Middle frontal gyrus (tissue), 1 donor: ENCODE results near the gene TMCO1.
A peak's percentile ranks its signal among the peaks of the same experiment; 100 is the strongest.
"Not testable (repeated sequence)": the region's sequence is repeated elsewhere in the genome, so short reads cannot be mapped to it uniquely, and the experiment has no call there.

Experiments used
- DNase-seq: peaks from one replicate; pipeline ENCODE4 v3.0.0-alpha.2; 2015; ENCODE audit warnings: low spot score; ENCODE audit errors: extremely low spot score

The TMCO1 gene, protein sequence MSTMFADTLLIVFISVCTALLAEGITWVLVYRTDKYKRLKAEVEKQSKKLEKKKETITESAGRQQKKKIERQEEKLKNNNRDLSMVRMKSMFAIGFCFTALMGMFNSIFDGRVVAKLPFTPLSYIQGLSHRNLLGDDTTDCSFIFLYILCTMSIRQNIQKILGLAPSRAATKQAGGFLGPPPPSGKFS

DNA sequence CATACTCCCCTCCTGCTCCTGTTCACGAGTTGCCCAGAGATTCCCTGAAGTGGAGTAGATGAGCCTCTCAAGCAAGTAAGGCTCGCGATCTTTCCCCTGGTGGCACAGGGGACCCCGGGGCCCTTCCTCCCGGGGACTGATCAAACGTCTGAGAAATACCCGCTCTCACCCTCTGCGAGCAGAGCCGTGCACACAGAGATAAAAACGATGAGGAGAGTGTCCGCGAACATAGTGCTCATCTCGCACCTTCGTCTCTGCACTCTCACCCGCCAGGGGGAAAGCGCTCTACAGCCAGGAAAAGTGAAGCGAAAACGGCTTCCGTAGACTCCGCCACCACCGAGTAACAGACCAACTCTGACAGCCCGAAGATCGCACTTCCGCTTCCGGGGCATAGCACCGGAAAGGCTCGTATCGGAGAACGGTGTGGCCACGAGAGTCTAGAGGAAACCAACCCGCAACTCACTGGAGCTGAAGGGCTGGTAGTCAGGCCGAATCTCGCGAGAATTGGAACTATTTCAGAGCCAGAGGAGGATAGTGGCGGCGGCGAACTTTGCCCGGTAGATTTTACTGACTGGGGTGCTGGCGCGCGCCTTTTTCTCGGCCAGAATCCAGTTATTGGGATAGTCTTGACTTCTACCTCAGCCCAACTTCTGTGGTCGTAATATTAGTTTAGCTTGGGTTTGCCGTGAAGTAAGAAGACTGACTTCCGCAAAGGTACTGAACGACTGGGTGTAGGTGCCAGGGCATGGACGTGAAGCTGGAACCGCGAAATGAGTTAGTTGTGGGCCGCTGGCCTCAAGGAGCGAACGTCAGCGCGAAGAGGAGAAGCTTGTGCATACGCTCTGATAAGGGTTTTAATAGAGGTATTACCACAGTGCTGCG is at the start of gene TMCO1:
Gene TMCO1, minus strand, starts transcription at position 356 of the 882 bp plus-strand sequence. Its CDS starts 117 bp downstream, at position 239.
- DNase-seq = peak; percentile 98

DNA sequence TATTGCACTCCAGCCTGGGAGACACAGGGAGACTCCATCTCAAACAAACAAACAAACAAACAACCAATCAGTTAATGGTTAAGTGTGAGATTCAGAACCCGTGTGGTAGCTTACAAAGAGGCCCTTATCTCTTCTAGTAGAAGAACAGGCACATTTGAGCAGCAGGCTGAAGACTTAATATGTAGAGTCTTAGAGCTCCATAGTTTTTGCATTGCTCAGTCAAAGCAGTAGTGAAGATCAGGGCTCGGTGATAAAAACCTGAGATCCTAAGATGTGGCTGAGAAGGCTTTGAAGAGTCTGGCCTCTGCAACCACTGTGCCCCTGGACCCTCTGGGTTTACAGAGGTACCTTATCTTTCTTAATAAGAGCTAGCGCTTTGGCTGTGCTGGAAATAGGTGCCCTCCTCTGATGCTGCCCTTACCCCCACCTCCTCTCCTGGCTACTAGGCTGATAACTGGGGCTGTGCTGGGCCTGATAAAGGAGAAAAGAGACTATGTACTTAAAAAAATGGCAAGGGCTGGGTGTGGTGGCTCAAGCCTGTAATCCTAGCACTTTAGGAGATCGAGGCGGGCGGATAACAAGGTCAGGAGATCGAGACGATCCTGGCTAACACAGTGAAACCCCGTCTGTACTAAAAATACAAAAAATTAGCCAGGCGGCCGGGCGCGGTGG is 48.3 kb upstream of the TMCO1 start:
- no peak for DNase-seq

DNA sequence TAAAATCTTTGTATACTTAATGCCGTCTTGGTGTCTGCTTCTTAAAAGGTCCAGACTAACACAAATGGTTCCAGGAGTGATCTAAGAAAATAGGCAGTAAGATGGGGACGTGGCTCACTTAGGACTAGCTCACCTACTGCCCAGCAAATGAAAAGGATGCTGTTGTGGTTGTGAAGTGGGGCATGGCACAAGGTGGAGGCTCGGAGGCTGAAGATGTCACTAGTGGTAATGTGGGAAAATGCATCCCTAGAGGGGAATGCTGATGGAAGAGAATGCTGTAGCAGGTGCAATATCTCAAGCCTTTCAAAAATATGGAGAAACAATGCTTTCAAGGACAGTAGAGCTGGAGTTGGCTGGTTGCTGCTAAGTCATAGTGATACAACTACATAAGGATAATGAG is 47.5 kb upstream of the TMCO1 start:
- no peak for DNase-seq

DNA sequence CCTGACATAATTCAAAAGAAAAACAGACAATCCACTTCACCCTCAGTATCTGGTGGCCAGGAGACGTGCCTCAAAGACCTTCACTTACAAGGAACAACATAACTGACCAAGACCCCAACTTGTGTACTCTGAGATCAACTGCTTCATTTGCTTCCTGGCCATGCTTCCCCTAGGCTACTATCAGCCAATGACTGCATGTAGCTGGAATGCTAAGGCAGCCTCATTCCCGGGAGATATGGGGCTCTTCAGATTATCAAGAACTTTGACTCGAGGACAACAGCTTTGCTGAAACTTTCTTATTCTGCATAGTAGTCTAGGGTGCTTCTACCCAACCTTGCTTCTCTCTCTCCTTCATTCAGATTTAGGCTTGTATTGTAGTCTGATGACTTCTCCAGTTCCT is 47.1 kb upstream of the TMCO1 start:
- no peak for DNase-seq

DNA sequence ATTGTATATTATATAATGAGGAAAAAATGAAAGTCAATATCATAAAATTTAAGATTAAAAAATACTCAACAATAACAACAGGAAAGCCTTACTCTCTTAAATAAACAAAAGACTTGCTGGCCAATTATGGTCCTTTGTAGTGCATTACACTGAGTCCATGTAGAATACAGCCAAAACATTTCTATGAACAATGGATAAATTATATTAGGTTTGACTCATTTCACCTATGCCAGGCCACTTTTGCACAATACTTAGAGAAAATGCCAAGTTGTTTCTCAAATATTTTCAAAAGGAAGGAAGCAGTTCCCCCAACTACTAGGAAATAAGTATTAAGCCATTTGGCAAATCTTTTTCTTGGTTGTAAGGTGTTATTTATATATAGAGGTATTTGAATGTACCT is 38.9 kb upstream of the TMCO1 start:
- DNase-seq = no peak

DNA sequence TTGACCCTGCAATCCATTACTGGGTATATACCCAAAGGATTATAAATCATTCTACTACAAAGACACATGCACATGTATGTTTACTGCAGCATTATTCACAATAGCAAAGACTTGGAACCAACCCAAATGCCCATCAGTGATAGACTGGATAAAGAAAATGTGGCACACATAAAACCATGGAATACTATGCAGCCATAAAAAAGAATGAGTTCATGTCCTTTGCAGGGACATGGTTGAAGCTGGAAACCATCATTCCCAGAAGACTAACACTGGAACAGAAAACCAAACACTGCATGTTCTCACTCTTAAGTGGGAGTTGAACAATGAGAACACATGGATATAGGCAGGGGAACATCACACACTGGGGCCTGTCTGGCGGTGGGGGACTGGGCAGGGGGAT is 35.8 kb upstream of the TMCO1 start:
- not testable (repeated sequence) for DNase-seq

DNA sequence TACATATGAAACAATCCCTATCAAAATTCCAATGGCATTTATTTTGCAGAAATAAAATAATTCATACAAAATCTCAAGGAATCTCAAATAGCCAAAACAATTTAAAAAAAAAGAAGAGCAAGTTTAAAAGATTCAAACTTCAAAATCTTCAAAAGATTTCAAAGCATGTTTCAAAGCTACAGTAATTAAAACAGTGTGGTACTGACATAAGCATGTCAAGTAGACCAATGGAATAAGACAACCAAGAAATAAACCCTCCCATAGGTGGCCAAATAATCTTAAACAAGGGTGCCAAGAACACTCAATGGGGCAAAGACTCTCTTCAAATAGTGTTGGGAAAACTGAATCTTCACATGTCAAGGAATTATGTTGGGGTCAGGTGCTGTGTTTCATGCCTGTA is 30.7 kb upstream of the TMCO1 start:
- no peak for DNase-seq

DNA sequence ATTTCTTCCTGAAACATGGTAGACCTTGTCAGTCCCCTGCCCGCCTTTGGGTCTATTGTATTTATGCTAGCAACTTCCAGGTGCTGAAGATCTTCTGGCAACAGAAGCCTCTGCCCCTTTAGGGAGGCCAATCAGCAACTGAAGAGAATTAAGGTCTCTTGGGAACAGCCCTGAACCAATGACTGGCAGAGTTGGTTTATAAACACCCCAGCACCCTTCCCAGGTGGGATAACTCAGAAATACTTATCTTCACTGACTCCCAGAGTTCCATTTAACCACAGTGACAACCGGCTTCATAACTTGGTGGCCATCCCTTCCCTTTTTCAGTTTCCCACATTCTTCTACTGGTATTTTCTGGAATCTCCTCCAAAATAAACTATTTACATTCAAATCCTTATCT is 27.2 kb upstream of the TMCO1 start:
- no peak for DNase-seq

DNA sequence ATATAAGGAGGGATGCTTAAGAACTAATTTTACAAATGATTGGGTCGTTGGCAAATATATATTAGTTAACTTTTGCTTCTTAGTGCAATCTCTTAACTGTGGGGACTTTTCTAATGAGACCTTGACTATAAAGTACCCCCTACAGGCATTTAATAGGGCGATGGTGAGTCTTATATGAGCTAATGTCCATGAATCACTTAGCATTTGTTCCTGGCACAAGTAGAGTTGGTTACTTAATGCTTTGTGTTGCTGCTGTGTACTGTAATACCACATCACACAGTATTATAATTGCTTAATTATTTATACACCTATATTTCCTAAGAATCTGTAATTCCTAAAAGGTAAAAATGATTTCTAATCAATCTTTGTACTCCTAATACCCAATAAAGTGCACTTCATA is 25.3 kb upstream of the TMCO1 start:
- no peak for DNase-seq

DNA sequence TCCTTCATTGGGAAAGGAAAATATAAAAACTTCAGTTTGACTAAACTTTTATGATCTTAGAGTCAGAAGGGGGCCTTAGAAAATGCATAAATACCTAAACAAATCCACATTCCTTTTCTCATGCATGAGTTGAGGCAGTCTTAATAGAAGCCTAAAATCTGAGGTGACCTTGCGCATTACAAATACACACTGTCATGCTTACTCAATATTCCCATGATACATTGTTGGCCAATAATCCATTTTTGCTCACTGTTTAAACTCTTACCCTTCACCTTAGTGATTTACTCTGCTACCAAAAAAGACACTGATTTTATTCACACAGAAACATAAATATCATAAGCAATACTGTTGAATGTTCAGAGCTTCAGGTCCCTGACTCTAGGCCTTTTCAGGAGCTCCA is 19.1 kb upstream of the TMCO1 start:
- DNase-seq = no peak

DNA sequence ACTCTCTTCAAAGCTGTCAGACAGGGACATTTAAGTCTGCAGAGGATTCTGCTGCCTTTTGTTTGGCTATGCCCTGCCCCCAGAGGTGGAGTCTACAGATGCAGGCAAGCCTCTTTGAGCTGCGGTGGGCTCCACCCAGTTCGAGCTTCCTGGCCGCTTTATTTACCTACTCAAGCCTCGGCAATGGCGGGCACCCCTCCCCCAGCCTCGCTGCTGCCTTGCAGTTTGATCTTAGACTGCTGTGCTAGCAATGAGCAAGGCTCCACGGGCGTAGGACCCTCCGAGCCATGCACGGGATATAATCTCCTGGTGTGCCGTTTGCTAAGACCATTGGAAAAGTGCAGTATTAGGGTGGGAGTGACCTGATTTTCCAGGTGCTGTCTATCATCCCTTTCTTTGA is 14.9 kb upstream of the TMCO1 start:
- not testable (repeated sequence) for DNase-seq

DNA sequence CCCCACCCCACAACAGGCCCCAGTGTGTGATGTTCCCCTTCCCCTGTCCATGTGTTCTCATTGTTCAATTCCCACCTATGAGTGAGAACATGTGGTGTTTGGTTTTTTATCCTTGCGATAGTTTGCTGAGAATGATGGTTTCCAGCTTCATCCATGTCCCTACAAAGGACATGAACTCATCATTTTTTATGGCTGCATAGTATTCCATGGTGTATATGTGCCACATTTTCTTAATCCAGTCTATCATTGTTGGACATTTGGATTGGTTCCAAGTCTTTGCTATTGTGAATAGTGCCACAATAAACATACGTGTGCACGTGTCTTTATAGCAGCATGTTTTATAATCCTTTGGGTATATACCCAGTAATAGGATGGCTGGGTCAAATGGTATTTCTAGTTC is 9.5 kb upstream of the TMCO1 start:
- not testable (repeated sequence) for DNase-seq

DNA sequence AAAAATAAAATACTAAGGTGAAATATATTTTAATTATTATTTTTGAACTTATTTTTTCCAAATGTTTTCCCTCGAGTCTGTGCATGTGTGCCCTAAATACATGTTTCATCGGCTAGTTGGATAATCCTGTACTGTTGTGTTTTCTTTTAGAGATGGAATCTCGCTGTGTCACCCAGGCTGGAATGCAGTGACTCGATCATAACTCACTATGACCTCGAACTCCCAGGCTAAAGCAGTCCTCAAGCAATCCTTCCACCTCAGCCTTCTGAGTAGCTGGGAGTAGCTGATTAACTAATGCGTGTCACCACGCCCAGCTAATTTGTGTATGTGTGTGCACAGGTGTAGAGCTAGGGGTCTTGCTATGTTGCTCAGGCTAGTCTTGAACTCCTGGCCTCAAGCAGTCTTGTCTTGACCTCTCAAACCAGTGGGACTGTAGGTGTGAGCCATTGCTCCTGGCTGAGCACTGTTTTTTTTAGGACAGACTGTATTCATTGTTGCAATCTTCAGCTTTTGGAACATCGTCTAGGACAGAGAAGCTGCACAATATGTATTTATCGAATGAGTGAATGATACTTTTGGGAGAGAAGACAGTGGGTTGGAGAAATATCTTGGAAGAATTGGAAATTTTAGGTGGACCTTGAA is 4.8 kb upstream of the TMCO1 start:
- no peak for DNase-seq

DNA sequence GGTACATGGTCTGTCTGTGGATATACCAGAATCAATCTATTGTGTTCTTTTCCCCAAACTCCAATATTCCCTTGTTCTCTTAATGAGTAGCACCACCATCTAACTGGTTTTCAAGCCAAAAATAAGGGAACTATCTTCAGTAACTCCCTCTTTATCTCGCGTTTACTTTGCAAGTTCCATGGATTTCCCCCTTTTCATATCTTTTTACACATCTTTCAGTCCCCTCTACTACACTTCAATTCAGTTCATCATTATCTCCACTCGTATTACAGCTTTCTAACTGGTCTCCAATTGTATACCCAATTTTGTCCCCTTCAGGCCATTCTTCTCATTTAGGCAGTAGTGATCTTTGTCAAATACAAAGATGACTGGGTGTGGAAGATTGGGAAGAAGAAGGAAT is 4.1 kb upstream of the TMCO1 start:
- no peak for DNase-seq

DNA sequence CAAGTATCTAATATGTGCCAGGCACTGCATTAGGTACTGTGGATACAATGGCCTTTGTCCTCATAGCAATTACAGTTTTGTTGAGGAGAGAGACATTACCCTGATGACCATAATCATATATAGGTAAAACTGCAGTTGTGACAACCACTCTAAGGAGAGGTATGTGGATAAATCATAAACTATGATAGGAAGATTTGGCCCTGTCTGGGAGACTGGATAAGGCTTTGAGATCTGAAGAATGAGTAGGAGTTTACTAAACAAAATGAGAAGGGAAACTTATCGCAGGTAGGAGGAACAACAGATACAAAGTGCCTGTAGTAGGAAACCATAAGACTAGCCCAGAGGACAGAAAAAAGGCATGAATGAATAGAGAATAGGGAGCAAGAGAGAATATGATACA is 4.4 kb downstream of the TMCO1 start:
- no peak for DNase-seq

DNA sequence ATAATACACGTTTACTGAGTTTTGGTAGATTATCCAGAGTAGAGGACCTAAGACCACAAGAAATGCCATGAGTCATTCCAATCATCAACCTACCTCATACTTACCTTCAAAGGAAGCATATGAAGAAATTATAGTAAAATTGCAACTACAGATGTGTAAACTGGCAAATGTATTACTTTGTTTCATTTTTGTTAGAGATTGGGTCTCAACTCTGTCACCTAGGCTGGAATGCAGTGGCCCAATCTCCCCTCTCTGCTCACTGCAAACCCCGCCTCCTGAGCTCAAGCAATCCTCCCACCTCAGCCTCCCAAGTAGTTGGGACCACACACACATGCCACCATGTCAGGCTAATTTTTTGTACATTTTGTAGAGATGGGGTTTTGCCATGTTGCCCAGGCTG is 5.2 kb downstream of the TMCO1 start:
- DNase-seq = no peak

DNA sequence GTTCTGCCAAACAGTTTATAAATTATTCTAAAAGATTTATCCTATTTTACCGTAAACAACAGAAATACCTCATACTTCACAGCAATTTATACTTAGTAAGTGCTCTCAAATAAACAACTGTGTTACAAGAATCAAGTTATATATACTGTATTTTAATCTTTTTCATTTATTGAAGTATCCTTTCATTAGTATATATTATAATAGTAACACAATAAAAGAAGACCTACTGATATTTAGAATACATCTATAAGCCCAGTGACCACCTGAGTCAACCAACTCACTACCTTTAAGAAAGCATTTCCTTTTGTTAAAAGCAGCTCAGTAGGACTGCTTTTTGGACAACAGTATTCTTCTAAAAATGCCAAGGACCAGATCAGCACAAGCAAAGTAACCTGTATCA is 5.9 kb downstream of the TMCO1 start:
- DNase-seq = no peak

DNA sequence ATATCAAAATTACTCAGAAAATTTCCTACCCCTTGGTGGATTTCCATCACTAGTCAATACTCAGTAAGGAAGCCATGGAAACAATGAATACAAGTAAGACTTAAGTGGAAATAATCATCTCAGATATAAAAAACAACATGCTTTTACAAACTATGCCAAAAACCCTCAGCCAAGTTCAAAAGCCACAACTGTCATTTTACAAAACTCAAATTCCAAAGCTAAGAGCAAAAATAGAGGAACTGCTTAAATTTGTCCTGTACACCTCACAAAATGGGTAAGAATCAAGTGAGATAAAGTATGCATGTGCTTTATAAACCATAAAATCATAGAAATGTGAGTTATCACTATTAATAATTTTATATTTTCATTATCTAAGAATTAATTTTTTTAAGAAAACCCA is 9.6 kb downstream of the TMCO1 start:
- DNase-seq = no peak

DNA sequence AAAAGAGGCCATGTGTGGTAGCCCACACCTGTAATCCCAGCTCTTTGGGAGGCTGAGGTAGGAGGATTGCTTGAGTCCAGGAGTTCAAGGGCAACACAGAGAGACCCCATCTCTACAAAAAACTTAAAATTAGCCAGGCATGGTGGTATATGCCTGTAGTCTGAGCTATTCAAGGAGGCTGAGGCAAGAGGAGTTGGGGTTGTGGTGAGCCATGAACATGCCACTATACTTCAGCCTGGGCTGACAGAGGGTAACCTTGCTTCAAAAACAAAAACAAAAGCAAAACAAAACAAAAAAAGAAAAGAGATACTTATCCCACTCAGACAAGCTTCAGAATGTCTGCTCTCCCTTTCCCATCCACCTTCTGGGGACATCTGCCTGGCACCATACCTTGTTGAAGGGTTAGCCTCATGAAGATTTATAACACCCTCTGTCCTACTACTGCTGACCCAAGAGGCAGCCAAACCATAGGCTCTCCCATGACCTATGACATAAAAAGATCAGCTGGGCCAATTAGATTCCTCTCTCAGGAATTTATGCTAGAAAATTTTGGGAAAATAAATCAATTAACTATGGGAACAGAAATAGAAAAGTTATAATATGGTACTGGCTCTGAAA is 13.2 kb downstream of the TMCO1 start:
- no peak for DNase-seq

DNA sequence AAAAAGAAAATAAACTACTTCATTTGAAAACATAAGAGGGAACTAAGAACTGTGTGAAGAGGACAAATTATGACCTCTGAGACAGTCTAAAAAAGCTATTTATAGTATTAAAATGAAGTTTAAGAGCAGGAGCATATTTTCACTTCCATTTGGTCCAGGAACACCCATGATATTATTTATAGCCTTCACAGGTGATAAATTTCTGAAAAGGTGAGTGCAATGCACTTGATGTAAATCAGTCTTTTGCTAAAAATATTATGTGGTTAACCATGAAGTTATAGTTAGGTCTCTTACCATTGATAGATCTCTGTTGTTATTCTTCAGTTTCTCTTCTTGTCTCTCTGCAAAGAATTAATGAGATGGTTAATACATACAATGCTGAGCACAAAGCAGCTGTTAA is 14.7 kb downstream of the TMCO1 start:
- no peak for DNase-seq

DNA sequence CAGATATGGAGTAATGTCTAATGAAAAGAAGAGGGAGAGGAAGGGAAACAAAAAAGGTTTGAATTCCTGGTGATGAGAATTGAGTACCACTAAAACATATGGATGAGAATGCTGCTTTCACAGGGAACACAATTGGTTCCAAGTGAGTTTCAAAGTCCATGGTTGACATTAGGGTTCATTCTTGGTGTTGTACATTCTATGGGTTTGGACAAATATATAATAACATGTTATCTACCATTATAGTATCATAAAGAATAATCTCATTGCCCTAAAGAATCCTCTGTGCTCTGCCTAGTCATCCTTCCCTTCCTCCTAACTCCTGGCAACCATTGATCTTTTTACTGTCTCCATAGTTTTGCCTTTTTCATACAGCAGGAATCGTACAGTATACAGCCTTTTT is 20.1 kb downstream of the TMCO1 start:
- DNase-seq = no peak
